Tibial nerve (tissue), 3 donors: ENCODE results near the gene TAF4.

Source experiments
- POLR2A ChIP-seq, 2 donors: fragments of 450-650 bp; IDR thresholded peaks; one replicate each; pipeline ENCODE4 v1.6.1; 2017; ENCODE audit warnings: antibody characterized with exemption in 2 of 2, mild to moderate bottlenecking in 2 of 2, moderate library complexity in 2 of 2
- TF ChIP-seq, protein P1 (sequence below), 5 experiments: fragments of 200-600 bp in 3 of 5; fragments of 450-650 bp in 2 of 5; sonication (generic) in 3 of 5; IDR thresholded peaks; one replicate each; pipeline ENCODE4 v1.5.1; 2016 to 2019; ENCODE audit warnings: antibody characterized with exemption in 5 of 5, mild to moderate bottlenecking in 3 of 5, moderate library complexity in 2 of 5

DNA sequence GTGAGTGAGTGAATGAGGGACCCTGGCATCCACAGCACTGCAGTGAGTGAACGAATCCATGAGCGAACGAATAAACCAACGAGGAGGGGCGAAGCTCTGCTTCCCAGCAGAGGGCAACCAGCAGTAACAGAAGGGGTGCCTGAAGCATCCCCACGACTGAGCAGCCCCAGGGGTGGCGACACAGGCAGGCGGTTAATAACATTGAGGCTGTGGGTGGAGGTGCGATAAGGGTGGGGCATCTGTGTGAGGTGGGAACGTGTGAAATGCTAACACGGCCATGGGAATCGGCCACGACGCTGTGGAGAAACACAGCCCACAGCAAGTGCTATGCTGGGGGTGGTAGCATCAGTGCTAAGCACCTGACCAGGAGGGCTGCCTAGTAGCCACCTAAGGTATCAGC is 75.9 kb downstream of the TAF4 start:
- TF ChIP-seq, protein P1, sequence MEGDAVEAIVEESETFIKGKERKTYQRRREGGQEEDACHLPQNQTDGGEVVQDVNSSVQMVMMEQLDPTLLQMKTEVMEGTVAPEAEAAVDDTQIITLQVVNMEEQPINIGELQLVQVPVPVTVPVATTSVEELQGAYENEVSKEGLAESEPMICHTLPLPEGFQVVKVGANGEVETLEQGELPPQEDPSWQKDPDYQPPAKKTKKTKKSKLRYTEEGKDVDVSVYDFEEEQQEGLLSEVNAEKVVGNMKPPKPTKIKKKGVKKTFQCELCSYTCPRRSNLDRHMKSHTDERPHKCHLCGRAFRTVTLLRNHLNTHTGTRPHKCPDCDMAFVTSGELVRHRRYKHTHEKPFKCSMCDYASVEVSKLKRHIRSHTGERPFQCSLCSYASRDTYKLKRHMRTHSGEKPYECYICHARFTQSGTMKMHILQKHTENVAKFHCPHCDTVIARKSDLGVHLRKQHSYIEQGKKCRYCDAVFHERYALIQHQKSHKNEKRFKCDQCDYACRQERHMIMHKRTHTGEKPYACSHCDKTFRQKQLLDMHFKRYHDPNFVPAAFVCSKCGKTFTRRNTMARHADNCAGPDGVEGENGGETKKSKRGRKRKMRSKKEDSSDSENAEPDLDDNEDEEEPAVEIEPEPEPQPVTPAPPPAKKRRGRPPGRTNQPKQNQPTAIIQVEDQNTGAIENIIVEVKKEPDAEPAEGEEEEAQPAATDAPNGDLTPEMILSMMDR (IDR thresholded peaks at IDR 0.05), result no peak
- no peak for TF ChIP-seq POLR2A (IDR thresholded peaks at IDR 0.05)
